Amniotic epithelial cell (primary cell): ENCODE measurements around the gene TMEM198.

Experiments used
- DNase-seq: peaks from one replicate; pipeline ENCODE4 v3.0.0-alpha.2; 2010; ENCODE audit warnings: low read depth

Gene TMEM198, protein sequence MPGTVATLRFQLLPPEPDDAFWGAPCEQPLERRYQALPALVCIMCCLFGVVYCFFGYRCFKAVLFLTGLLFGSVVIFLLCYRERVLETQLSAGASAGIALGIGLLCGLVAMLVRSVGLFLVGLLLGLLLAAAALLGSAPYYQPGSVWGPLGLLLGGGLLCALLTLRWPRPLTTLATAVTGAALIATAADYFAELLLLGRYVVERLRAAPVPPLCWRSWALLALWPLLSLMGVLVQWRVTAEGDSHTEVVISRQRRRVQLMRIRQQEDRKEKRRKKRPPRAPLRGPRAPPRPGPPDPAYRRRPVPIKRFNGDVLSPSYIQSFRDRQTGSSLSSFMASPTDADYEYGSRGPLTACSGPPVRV

DNA sequence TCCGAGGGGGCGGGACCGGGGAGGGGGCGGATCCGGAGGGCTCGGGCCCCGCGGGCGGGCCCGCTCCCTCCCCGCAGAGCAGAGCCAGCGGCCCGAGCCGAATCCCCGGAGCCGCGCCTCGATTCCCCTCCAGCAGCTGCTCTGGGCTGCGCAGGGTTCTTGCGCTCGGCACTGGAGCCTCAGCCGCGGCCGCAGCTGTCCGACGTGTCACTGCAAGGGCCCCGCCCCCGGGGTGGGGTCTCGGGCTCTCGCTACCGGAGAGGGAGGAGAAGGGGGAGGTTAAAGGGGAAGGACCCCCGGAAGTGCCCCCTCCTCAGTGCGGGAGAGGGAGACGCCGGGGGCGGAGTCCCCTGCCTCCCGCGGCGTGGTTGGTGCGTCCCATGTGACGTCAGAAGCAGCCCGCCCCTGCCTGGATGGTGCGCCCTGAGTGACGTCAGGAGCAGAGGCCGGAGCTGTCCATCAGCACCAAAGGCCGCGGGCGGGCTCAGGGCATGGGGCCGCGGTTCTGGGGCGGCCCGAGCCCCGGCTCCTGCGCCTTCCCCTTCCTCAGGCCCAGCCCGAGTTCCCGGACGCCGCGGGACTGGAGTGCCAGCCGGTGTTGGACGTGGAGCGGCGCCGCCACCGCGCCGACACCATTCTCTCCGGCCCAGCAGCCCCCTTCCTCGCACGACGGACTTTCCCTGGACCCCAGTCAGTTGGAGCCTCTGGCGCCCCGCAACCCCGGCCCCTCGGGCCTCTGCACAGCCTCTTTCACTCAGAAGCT, at the start of gene TMEM198, which contains the start of gene CHPF:
TSS of gene TMEM198 (plus strand) at position 433 of the 763 bp plus-strand sequence. CDS start 700 bp downstream, outside the sequence.
TSS of gene CHPF (minus strand) at position 214 of the 763 bp plus-strand sequence. CDS start 271 bp downstream, outside the sequence.
- DNase-seq: peak; percentile 98

DNA sequence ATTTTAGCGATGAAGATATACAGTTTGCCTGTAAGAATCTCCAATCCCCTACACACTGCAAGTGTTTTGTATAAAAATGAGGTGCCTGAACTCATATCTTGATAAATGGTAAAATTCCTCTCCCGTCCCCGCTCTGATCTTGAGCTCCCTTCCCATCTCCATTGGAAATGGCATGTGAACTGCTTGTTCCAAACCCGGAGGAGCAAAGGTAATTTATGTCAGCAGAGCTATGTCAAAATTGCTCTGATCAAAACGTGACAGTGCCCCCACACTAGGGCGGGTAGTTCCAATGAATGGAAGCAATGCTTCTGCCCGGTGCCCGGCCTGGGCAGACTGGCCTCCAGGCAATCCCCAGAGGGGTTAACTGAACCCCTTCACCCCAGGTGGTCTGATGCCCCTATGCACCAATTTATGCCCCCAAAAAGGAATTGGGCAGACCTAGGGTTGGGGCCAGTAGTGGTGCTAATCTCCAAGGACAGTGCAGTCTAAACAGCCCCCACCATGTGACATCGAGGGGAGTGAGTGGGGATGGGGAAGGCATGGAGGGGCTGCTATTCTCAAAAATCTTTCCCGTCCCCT, 48.8 kb upstream of the TMEM198 start:
- no peak for DNase-seq

DNA sequence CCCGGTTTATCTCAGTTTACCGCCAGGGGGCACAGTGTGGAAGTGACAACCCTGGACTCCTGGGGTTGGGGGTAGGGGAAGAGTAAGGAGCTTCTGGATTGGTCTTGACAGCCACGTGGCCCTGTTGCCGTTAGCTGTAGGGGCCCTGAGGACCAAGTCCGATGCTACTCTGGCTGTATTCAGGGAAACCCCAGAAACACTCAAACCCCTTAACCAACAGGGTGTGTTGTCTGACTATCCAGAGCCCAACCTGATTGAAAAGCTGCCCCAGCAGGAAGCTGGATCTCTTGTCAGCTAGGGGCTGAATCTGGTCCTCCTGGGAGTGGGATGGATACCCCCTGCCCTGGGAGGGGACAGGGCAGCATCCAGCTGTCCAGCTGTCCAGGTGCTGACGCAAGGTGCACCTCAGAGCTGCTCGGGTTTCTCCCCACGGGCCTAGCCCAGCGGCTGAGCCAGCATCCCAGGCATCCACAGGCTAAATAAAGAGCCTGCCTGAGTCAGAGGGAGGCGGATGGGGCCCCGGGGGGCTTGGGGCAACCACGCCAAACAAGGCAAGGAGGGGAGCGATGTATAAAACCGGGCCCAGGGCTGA, 48.2 kb upstream of the TMEM198 start:
- peak; percentile 75 for DNase-seq

DNA sequence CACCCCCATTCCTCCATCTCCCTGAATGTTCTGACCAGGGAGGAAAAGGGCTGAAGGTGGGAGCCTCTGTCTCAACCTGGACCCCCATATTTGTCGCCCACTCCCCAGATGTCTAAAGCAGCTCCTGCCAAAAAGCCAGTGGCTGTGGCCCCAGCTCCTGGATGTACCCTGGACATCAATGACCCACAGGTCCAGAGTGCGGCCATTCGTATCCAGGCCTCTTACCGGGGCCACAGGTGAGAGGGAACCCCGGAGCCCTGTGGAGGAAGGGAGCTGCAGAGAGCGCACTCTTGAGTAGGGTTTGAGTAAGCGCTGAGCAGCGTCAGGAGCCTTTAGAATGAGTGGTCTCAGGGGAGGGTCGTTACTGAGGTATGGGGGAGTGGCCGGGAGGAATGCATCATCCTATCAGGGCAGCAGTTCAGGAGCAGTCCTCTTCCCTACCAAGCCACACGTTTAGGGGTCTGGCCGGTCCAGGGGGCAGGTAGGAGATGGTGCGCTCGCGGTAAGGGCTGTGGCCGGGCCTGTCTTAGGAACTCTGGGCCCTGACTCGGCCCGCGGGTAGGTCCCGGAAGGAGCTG, 47.5 kb upstream of the TMEM198 start:
- DNase-seq: no peak

DNA sequence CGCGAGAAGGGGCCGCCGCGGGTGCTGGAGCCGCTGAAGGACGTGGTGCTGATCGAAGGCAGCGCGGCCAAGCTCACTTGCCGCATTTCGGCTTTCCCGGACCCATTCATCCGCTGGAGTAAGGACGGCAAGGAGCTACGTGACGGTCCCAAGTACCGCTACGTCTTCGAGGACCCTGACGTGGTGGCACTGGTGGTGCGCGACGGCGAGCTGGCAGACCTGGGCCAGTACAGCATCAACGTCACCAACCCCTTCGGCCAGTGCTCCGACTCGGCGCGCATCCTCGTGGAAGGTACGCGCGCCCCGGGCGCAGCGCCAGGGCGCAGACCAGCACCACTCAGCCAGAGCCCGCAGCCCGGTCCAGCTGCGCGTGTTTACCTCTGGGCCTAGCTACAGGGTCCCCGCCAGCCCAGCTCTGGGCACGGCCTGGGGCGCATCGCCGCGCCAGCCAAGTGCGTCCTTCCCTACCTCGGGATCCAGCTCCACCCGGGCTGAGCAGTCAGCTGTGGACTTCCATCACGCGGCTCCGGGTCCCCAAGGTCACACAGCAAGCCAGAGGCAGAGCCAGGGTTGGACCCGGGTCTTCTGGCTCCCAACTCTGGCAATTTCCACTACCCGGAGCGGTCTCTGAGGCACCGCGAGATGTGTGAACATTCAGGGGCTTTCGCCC, 46.9 kb upstream of the TMEM198 start:
- no peak for DNase-seq

DNA sequence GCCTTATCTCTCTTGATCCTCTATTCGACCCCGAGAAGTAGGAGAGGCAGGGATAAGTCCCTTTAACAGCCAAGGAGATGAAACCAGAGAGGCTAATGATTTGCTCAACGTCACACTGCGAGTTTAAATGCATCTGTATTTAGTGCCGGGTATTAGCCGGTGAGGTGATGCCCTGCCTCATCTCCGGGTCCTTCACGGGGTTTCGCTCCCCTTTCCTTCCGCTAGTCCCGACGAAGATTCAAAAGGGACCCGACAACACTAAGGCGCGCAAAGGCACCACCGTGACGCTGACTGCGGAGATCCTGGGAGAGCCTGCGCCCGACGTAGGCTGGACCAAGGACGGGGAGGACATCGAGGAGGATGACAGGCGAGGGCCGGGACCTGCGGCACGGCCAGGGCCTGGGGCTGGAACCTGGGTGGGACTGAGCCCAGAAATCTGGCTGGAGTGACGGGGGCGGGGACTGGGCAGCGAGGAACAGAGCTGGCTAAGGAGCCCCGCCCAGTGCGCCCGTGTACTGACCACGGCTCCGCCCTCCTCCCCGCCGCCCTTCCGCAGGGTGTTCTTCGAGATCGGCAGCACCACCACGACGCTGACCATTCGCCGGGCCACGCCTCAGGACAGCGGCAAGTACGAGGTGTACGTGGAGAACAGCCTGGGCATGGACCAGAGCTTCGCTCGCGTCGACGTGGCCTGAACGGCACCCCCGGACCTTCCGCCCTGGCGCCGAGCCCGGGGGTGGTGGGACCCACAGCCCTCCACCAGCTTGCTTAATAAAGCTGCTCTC, 46.1 kb upstream of the TMEM198 start:
- DNase-seq: peak; percentile 82

DNA sequence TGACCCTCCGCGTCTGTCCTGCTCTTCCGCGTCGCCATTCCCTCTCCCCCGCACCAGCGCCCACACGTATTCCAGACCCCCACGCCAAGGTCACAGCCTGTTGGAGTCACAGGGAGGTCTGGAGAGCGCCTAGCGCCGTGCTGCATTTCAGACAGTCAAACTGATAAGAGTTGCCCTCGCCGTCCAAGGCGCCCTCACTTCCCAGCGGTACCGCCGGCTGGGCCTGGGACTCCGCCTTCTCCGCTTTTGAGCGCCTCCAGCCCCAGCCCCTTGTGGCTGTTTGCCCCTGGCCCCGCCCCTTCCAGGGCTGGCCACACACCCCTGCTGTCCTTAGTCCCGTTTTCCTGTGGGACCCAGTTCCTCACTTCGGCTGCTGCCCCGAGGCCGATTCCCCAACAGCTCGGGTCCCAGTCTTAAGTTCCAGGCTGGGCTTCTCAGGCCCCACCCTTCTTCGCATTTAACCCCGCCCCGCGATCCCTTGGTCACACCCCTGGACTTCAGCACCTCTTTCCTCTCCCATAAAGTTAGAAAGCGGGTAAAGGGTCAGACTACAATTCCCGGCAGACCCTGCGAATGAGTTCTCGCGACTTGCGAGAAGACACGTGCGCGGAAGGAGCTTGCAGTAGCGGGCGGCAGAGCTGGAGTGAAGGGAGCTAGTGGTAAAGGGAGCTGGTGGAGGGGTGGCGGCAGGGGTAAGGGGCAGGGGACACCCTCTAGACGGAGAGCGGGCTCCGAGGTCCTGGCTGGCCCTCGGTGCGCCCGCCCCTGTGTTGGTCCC, 45.4 kb upstream of the TMEM198 start, which contains the start of gene GMPPA:
TSS of gene GMPPA (plus strand) at position 612 of the 778 bp plus-strand sequence. CDS start 1,085 bp downstream, outside the sequence.
- peak; percentile 99 for DNase-seq

DNA sequence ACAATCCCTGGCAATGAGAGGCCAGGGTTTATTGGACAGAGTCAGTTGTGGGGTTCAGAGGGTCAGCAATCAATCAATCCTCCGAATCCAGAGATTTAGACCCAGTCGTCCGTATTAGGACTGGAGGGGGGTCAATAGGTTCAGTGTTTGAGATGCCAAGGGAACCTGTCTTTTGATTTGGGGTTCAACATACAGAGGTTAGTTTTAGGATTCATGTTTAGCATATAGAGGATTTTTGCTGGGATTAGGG, 44.8 kb upstream of the TMEM198 start:
- no peak for DNase-seq

DNA sequence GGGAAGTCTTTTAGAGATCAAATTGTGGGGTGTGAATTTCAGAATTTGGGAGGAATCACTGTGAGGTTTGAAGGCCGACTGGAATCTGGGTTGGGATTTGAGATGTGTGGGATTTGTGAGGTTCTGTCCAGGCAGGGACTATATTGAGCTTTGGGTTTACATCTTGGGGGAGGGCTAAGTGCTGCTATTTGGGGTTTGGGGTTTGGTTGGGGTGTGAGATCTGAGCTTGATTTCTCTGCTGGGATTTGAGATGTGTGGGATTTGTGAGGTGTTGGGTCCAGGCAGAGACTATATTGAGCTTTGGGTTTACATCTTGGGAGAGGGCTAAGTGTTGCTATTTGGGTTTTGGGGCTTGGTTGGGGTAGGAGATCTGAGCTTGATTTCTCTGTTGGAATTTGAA, 44.3 kb upstream of the TMEM198 start:
- no peak for DNase-seq

DNA sequence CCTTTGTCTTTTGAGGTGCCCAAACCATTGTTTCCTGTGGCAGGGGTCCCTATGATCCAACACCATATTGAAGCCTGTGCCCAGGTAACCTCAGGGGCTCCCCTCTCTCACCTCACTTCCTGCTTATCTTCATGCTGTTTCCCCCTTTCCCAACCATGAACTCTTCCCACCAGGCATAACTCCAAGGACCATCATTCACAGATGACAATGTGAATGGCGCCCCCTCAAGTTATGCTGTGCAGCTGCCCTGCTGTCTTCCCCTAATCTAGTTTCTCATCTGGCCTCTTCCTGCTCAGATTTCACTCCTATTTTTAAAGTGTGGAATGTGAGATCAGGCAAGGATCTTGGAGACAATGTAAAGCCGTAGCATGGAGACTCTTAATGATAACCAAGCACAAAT, 43.7 kb upstream of the TMEM198 start:
- DNase-seq: peak; percentile 57

DNA sequence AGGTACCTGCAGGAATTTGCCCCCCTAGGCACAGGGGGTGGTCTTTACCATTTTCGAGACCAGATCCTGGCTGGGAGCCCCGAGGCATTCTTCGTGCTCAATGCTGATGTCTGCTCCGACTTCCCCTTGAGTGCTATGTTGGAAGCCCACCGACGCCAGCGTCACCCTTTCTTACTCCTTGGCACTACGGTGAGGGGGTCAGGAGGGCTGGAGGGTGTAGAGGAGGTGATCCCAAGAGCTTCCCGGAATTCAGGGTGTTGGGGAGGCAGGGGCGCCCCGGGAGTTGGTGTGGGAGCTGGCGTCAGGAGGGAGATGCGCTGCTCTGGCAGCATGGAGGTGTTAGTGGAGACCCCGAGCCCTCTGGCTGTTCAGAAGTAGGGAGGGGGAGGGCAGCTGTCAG, 42.0 kb upstream of the TMEM198 start:
- DNase-seq: no peak

DNA sequence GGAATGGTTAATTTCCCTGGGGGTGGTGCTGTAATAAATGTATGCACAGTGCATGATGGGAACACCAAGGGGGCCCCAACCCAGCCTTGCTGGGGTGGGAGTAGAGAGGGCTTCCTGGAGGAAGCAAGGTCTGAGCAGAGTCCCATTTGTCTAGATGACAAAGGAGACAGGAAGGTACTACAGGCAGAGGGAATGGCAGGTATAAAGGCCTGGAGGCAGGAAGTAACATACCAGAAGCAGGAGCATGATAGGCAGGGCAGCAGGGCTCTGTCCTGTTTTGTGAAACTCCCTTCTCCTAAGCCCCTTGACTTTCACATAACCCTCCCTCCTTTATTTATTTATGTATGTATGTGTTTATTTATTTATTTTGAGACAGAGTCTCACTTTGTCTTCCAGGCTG, 41.2 kb upstream of the TMEM198 start:
- DNase-seq: no peak

DNA sequence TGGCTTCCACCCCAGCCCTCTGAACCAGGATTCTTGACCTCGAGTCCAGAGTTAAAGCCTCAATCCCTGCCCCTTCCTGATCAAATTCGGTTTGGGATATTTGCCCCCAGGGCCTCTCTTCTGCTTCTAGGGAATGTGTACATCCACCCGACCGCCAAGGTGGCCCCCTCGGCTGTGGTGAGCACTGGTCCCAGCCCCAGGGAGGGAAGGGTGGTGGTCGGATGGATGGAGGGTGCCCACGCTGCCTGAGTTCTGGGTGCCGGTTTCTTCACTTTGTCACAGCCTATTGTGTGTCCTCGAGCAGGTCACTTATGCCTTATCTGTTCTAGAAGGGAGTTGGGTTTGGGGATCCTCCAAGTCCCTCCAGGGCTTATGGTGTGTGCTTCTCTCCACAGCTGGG, 38.2 kb upstream of the TMEM198 start:
- no peak for DNase-seq

DNA sequence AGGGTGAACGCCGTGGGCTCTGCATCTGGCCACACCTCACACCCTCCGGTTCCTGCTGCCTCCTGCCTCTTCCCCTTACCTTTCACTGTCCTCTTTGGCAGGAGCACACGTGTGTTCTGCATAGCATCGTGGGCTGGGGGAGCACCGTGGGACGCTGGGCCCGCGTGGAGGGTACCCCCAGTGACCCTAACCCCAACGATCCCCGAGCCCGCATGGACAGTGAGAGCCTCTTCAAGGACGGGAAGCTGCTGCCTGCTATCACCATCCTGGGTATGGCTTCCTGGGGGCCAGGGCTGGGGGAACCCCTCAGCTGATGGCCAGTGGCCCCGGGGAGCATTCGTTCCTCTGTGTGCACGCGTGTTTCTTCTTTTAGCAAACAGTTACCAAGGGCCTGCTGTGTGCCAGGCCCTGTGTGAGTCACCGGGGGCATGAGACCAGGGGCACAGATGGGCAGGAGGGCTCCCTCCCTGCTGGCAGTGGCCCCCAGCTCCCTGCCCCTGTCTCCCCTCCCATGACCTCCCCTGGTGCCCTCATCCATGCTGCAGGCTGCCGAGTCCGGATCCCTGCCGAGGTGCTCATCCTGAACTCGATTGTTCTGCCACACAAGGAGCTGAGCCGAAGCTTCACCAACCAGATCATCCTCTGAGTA, 37.6 kb upstream of the TMEM198 start:
- no peak for DNase-seq

DNA sequence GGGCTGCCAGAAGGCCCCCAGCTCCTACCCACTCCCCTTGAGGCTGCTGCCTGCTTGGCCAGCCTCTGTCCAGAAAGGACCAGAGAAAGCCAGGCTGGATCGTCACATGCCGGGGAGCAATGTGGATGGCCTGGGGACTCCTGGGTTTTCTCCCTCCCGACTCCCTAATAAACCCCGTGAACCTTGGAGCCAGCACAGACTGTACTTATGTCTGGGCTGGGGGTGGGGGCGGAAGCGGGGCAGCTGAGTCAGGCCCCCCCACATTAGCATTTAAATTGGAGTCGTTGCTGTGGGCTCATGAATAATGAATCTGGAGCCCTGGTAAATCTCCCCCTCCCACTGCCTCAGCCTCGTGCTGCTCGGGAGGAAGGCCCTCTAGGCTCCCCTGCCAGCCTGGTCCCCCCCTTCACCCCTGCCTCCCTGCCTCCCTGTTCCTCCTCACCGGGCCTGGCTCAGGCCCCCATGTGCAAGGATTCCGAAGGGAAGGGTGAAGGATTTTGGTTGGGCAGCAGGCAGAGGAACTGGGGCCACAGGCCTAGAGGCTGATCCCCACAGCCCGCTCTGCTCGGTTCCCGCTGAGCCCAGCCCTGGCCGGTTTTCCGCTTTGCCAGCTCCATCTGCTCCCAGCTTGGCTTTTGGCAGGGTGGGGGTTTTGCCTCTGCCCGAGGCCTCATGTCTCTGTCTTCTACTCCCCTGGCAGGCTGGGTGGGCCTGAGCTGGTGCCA, 36.9 kb upstream of the TMEM198 start:
- DNase-seq: no peak

DNA sequence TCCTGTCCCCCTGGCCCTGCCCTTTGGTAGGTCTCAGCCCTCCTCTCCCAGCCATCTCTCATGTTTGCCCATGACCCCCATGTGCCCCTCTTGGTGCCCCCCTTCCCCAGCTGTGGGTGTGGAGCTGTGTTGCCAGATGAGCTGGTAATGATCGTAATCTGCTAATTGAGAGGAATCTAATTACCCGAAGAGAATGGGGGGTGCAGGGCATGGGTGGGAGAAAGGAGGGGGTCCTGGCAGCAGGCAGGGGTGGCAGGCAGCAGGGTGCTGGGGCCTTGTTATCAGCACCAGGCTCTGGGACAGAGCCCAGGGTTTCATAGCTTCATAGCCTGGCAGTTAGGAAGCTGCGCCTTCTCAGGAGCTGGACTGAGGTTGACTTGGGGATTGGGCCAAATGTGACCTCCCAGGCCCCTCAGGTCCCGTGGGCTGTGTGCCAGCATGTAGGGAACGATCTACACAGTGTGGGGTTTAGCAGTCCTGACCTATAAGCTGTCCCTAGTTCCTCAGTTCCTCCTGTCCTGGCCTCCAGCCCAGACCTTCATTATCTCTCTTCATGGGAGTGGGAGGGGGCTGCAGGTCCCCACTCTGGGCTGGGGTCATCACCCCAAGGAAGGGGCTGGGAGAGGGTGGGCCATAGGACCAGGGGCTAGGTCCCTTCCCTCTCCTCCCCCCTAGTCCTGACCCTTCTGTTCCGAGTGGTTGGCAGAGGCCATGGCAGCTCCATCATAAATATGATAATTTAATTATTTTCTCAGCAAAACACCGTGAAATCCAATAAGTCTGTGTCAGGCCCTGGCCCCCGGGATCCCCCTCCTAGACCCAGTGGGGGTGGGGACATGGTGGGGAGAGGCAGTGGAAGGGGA, 36.0 kb upstream of the TMEM198 start:
- DNase-seq: no peak

DNA sequence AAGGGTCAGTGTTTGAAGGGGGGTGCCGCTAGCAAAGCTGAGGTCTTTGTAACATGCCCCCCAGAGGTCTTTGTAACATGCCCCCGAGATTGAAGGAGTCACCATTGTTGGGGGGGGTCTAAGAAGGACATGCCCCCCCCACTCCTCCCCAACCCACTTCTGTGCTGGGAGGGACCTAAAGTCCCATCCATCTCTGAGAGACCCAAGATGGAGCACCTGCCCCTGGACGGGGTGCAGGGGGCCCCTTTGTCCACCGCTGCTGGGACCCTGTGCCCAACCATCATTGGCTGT, 35.4 kb upstream of the TMEM198 start:
- no peak for DNase-seq
